T-helper 2 cell (primary cell): Measurements from ENCODE around the gene FARSB.

Experiments used
- DNase-seq, 5 experiments: peaks; one replicate each; pipeline versions ENCODE4 v3.0.0 to v3.0.0-alpha.2; 2012 to 2022

Gene FARSB

GRCh38 chr2:222548992-222549391, 106.9 kb downstream of the FARSB start:
- DNase-seq, result no peak

GRCh38 chr2:222547083-222547482, 108.8 kb downstream of the FARSB start:
- no peak for DNase-seq

- no peak for DNase-seq
Observed at GRCh38 chr2:222545823-222546795, 109.8 kb downstream of the FARSB start.

- DNase-seq, result no peak
Observed at GRCh38 chr2:222544661-222545060, 111.2 kb downstream of the FARSB start.

- no peak for DNase-seq
Observed at GRCh38 chr2:222538535-222538934, 117.4 kb downstream of the FARSB start.

GRCh38 chr2:222535477-222535876, 120.4 kb downstream of the FARSB start:
- no peak for DNase-seq

- DNase-seq, result no peak
Observed at GRCh38 chr2:222532315-222532714, 123.6 kb downstream of the FARSB start.

- peak in 1 of 5 experiments; percentile 57 for DNase-seq
Observed at GRCh38 chr2:222526480-222527277, 129.2 kb downstream of the FARSB start.

GRCh38 chr2:222525811-222526210, 130.1 kb downstream of the FARSB start:
- no peak for DNase-seq

- peak in 1 of 5 experiments; percentile 56 for DNase-seq
Observed at GRCh38 chr2:222523783-222524544, 131.9 kb downstream of the FARSB start.

- DNase-seq, result no peak
Observed at GRCh38 chr2:222522082-222522481, 133.8 kb downstream of the FARSB start.

- peak in 1 of 5 experiments; percentile 81 for DNase-seq
Observed at GRCh38 chr2:222521099-222521498, 134.8 kb downstream of the FARSB start.
